ENCODE data around the gene EPB41L5. TPM values are rescaled to one million over a fixed set of nuclear protein-coding genes. Genes with fewer than 3 reads are reported as not detected.

The EPB41L5 gene
- total RNA-seq (10 to 100 TPM; 10.9 to 25.8 (median 16.5) TPM), polyA plus RNA-seq (1 to 10 TPM; 2.6 to 10.0 (median 3.0) TPM)
- long read RNA-seq, donor 1, full-length matches to known transcripts = 3 of 3 reads
- long read RNA-seq, donor 1, partial matches to known transcripts = 0 of 3 reads
- long read RNA-seq, donor 1, other reads (novel, unspliced or antisense) = 0 of 3 reads
- long read RNA-seq, donor 2 = 0 reads
- long read RNA-seq, donor 3, partial matches to known transcripts = 0 of 2 reads
- long read RNA-seq, donor 3, other reads (novel, unspliced or antisense) = 0 of 2 reads
- long read RNA-seq, donor 4, partial matches to known transcripts = 0 of 2 reads
- long read RNA-seq, donor 4, other reads (novel, unspliced or antisense) = 2 of 2 reads
- long read RNA-seq, donor 5, full-length matches to known transcripts = 14 of 26 reads
- long read RNA-seq, donor 5, partial matches to known transcripts = 1 of 26 reads
- long read RNA-seq, donor 5, other reads (novel, unspliced or antisense) = 11 of 26 reads
- long read RNA-seq, donor 6, partial matches to known transcripts = 0 of 2 reads
- long read RNA-seq, donor 6, other reads (novel, unspliced or antisense) = 0 of 2 reads
- long read RNA-seq, donor 7 = 0 reads
- long read RNA-seq, donor 8, full-length matches to known transcripts = 1 of 1 reads
- long read RNA-seq, donor 8, partial matches to known transcripts = 0 of 1 reads
- long read RNA-seq, donor 8, other reads (novel, unspliced or antisense) = 0 of 1 reads
- long read RNA-seq, donor 9 = 0 reads
- long read RNA-seq, donor 10 = 0 reads

DNA sequence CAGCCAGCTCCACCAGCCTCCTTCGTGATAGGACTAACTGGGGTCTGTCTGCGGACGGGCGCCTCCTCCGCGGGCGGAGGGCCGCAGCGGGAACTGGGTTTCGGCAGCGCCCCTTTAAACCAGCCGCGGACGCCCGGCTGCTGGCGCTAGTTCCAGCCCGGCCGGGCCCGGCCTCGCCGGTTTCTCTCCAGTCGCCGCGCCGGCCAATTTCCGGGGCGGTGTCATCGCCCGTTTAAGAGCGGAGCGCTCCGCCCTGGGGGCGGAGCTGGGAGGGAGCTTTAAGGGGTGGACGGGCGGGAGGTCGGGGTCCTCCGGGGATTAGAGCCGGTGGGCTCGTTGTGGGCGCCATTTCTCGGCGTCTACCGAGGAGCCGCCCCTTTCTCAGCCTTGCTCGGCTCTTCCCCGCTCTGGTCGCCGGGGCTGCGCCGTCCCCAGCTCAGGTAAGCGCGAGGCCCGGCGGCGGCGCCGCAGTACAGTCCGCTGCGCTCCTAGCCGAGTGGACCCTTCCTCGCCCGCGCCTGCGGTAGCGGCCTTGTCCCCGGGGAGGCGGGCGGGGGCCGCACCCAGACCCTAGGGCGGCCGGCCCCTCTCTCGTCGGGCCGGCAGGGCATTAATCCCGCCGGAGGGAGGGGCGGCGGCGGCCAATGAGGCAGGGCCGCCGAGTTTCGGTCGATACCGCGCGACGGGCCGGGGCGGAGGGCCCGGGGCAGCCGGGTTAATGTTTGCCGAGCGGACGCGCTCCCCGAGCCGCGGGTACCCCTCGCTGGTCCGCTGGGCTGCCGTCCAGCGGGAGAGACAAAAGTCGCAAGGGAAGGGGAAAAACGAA lies at the start of gene EPB41L5:
EPB41L5 (plus strand) TSS at position 307 of the 826 bp plus-strand sequence. CDS start 6,008 bp downstream, outside the sequence.
- peak; percentile 91 to 95 (median 93) for DNase-seq
- Histone ChIP-seq H3K4me3 (peak within 1 kb of the TSS; percentile 72 to 100 (median 93)), H3K9me3 (replicated peaks in 1 of 3) (no peaks in the 10 kb centered on the region), H3K27ac (peak within 1 kb of the TSS; percentile 43 to 91 (median 86)), H3K4me1 (replicated peaks in 1 of 2) (peaks cover 4 to 23% of the 10 kb centered on the region in 2 donors), H3K36me3 (replicated peaks in 1 of 2) (no peaks in the 10 kb centered on the region), H3K27me3 (no peaks in the 10 kb centered on the region)
- WGBS, 4 donors = 0 to 1% (median 1%) methylated on average over 15 to 104 of the region's 104 CpGs
- intact Hi-C loops (cut with DNase I) = no loop called here
- TF ChIP-seq, protein P1, sequence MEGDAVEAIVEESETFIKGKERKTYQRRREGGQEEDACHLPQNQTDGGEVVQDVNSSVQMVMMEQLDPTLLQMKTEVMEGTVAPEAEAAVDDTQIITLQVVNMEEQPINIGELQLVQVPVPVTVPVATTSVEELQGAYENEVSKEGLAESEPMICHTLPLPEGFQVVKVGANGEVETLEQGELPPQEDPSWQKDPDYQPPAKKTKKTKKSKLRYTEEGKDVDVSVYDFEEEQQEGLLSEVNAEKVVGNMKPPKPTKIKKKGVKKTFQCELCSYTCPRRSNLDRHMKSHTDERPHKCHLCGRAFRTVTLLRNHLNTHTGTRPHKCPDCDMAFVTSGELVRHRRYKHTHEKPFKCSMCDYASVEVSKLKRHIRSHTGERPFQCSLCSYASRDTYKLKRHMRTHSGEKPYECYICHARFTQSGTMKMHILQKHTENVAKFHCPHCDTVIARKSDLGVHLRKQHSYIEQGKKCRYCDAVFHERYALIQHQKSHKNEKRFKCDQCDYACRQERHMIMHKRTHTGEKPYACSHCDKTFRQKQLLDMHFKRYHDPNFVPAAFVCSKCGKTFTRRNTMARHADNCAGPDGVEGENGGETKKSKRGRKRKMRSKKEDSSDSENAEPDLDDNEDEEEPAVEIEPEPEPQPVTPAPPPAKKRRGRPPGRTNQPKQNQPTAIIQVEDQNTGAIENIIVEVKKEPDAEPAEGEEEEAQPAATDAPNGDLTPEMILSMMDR (IDR thresholded peaks at IDR 0.05) = no peak
- TF ChIP-seq POLR2A (IDR thresholded peaks at IDR 0.05) = peak; percentile 40 to 49

DNA sequence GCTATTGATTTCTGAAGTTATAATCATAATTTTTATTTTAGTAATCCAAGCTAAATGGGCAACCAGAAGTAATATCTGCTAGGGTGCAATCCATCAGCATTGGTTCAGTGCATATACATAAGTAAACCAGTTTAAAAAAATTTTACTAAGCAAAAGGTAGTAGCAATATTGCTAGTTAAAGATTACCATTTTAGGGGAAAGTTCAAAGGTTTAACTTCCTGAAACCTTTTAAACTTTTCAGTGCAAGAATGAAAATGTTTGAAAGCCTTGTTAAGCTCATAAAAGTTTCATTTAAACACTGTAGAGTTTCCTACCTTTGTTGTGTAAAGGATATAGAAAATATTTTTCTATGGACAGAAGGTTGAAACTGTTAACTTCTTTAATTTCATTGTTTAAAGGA lies 31.0 kb upstream of the EPB41L5 start:
- intact Hi-C loops (cut with DNase I) = no loop called here
- Histone ChIP-seq H3K27me3 (no peaks in the 10 kb centered on the region), H3K4me1 (replicated peaks in 1 of 2) (peaks cover 3 to 7% of the 10 kb centered on the region in 2 donors), H3K9me3 (replicated peaks in 1 of 3) (no peaks in the 10 kb centered on the region), H3K36me3 (replicated peaks in 1 of 2) (no peaks in the 10 kb centered on the region), H3K4me3 (no peak overlapping the region), H3K27ac (no peak overlapping the region)
- TF ChIP-seq, protein P1 (IDR thresholded peaks at IDR 0.05) = no peak
- TF ChIP-seq POLR2A (IDR thresholded peaks at IDR 0.05) = no peak
- DNase-seq = no peak

DNA sequence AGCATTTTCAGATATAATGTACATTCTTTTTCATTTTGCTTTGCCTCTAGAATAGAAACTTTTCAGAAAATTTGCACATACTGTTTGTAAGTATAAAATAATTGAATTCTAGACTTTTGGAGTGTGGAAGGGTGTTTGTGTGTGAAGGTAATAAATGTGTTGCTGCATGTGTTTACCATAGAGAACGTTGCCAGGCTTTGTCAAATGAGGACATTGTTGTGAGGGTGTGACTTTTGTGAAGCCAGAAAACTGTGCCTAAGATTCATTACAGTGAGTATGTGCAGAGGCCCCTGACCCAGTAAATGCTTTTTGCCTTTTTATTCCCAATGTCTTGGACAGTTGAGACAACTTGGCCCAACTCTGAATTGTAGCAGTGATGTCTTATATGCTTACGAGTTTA lies 30.4 kb upstream of the EPB41L5 start:
- no peak overlapping the region for H3K27ac ChIP-seq
- 76 to 93% (median 83%) methylated on average over 2 of the region's 2 CpGs for WGBS, 4 donors
- intact Hi-C loops (cut with DNase I) = no loop called here
- H3K9me3 ChIP-seq (replicated peaks in 1 of 3) = no peaks in the 10 kb centered on the region
- peaks cover 3 to 7% of the 10 kb centered on the region in 2 donors for H3K4me1 ChIP-seq (replicated peaks in 1 of 2)
- no peaks in the 10 kb centered on the region for H3K27me3 ChIP-seq
- H3K36me3 ChIP-seq (replicated peaks in 1 of 2) = no peaks in the 10 kb centered on the region
- no peak overlapping the region for H3K4me3 ChIP-seq
- TF ChIP-seq, protein P1 (IDR thresholded peaks at IDR 0.05) = no peak
- no peak for TF ChIP-seq POLR2A (IDR thresholded peaks at IDR 0.05)
- DNase-seq = no peak

DNA sequence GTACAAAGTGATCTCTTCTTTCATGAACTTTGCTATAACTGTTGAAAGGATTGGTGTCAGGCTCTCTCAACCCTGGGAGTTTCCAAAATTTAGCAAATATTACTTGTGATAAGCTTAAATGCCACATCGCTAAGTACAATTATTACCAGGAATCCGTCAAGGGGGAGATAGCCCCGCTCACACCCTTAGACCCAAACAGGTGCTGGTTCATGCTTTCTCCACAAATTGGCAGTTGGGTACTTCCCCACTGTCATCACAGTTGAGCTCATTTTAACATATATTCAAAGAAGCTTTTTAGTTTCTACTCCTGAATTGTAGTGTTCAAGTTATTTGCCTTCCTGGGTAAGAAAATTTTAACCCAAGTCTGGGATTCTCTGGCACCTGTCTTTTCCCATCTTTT lies 29.8 kb upstream of the EPB41L5 start:
- 81 to 100% (median 88%) methylated on average over 3 of the region's 3 CpGs for WGBS, 4 donors
- DNase-seq = no peak
- Histone ChIP-seq H3K36me3 (replicated peaks in 1 of 2) (no peaks in the 10 kb centered on the region), H3K27me3 (no peaks in the 10 kb centered on the region), H3K27ac (no peak overlapping the region), H3K4me1 (replicated peaks in 1 of 2) (peaks cover 3 to 7% of the 10 kb centered on the region in 2 donors), H3K9me3 (replicated peaks in 1 of 3) (no peaks in the 10 kb centered on the region), H3K4me3 (no peak overlapping the region)
- intact Hi-C loops (cut with DNase I) = no loop called here
- TF ChIP-seq POLR2A (IDR thresholded peaks at IDR 0.05) = no peak
- TF ChIP-seq, protein P1 (IDR thresholded peaks at IDR 0.05) = no peak

Data from adrenal gland (tissue), 19 donors.